ENCODE measurements around the gene RAI1. TPM values are rescaled to one million over a fixed set of nuclear protein-coding genes. Genes with fewer than 3 reads are reported as not detected.
A peak's percentile ranks its signal among the peaks of the same experiment; 100 is the strongest.

Gene RAI1
- total and polyA plus RNA-seq, 2 of the 13 experiments (the other 11 are each of a cell fraction or from before 2014, with no cell fraction given): 3.4 to 5.2 TPM

DNA sequence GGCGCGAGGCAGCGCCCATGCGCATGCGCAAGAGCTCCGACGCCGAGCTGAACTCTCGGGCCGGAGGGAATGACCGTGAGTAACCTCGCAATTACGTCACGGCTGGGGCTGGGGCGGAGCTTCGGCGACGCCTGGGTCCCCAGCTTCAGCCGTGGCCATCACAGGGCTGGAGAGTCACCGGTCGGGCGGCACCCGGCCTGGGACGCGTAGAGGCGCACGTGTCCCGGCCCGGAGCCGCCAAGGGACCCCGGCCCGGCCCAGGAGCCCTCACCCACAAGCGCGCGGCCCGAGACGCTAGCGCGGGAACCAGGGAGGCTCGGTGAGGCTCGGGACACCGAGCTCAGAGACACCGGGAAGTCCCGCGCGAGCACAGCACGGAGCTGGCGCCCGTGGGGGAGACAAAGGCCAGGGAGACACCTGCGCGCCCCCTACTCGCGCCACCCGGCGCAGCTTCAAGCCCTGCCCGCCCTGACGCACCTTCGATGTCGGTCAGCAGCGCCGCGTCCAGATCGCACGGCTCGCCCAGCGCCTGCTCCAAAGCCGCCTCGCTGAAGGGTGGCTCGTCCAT, 155.1 kb downstream of the RAI1 start (continued):
- TF ChIP-seq, protein P1, sequence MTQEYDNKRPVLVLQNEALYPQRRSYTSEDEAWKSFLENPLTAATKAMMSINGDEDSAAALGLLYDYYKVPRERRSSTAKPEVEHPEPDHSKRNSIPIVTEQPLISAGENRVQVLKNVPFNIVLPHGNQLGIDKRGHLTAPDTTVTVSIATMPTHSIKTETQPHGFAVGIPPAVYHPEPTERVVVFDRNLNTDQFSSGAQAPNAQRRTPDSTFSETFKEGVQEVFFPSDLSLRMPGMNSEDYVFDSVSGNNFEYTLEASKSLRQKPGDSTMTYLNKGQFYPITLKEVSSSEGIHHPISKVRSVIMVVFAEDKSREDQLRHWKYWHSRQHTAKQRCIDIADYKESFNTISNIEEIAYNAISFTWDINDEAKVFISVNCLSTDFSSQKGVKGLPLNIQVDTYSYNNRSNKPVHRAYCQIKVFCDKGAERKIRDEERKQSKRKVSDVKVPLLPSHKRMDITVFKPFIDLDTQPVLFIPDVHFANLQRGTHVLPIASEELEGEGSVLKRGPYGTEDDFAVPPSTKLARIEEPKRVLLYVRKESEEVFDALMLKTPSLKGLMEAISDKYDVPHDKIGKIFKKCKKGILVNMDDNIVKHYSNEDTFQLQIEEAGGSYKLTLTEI (CRISPR knock-in tag; conservative IDR thresholded peaks at IDR 0.05): no peak
- TF ChIP-seq ZNF441 (CRISPR knock-in tag; IDR thresholded peaks at IDR 0.05; ENCODE audit: borderline replicate concordance) (no peak; the same call in 1 of the 2 replicates), REL (CRISPR knock-in tag; conservative IDR thresholded peaks at IDR 0.05) (peak; percentile 92; the same call in 1 of the 2 replicates), SOX13 (IDR thresholded peaks at IDR 0.05) (no peak), SOX13 (CRISPR knock-in tag; conservative IDR thresholded peaks at IDR 0.05 in 1 of 2, IDR thresholded peaks at IDR 0.05 in 1 of 2) (peak in 1 of 2 experiments; percentile 33; a peak in 1 of 4 replicates), ZSCAN31 (CRISPR knock-in tag; IDR thresholded peaks at IDR 0.05; ENCODE audit: low read depth) (no peak; the same call in 1 of the 2 replicates), NFIC (IDR thresholded peaks at IDR 0.05; ENCODE audit: low read length) (no peak), ZBTB4 (CRISPR knock-in tag; IDR thresholded peaks at IDR 0.05; ENCODE audit: borderline replicate concordance) (no peak), POLR2A (IDR thresholded peaks at IDR 0.05; ENCODE audit: insufficient read depth in 1 of 2, low read depth in 2 of 2, low read length in 2 of 2) (peak; percentile 96 to 98), SRSF1 (optimal IDR thresholded peaks at IDR 0.05; ENCODE audit: low read depth, low read length) (no peak), PTBP1 (IDR thresholded peaks at IDR 0.05; ENCODE audit: low read depth, low read length, poor library complexity, severe bottlenecking) (no peak), RARG (CRISPR knock-in tag; IDR thresholded peaks at IDR 0.05; ENCODE audit: low read depth) (peak; percentile 11; the same call in 1 of the 2 replicates), ZNF383 (CRISPR knock-in tag; IDR thresholded peaks at IDR 0.05; ENCODE audit: borderline replicate concordance) (no peak), ZNF674 (CRISPR knock-in tag; IDR thresholded peaks at IDR 0.05; ENCODE audit: low read depth) (no peak), NFYB (CRISPR knock-in tag; IDR thresholded peaks at IDR 0.05) (no peak; the same call in 1 of the 2 replicates), ZNF644 (CRISPR knock-in tag; IDR thresholded peaks at IDR 0.05; ENCODE audit: low read depth) (no peak), ELK4 (CRISPR knock-in tag; IDR thresholded peaks at IDR 0.05; ENCODE audit: borderline replicate concordance) (no peak), ZNF883 (CRISPR knock-in tag; IDR thresholded peaks at IDR 0.05; ENCODE audit: not compliant biosample characterization) (peak; percentile 59)
- TF ChIP-seq, protein P2, sequence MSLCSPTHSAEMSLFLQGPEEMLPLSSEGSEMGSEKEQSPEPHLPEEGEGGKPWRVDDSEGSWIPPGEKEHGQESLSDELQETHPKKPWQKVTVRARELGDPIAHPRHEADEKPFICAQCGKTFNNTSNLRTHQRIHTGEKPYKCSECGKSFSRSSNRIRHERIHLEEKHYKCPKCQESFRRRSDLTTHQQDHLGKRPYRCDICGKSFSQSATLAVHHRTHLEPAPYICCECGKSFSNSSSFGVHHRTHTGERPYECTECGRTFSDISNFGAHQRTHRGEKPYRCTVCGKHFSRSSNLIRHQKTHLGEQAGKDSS (CRISPR knock-in tag; IDR thresholded peaks at IDR 0.05; ENCODE audit: borderline replicate concordance, low read depth): no peak
- TF ChIP-seq, protein P3, sequence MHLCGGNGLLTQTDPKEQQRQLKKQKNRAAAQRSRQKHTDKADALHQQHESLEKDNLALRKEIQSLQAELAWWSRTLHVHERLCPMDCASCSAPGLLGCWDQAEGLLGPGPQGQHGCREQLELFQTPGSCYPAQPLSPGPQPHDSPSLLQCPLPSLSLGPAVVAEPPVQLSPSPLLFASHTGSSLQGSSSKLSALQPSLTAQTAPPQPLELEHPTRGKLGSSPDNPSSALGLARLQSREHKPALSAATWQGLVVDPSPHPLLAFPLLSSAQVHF (CRISPR knock-in tag; IDR thresholded peaks at IDR 0.05): no peak; the same call in 1 of the 2 replicates

Data from HepG2 (cell line).